ENCODE measurements around the gene ERCC5.

The ERCC5 gene

DNA sequence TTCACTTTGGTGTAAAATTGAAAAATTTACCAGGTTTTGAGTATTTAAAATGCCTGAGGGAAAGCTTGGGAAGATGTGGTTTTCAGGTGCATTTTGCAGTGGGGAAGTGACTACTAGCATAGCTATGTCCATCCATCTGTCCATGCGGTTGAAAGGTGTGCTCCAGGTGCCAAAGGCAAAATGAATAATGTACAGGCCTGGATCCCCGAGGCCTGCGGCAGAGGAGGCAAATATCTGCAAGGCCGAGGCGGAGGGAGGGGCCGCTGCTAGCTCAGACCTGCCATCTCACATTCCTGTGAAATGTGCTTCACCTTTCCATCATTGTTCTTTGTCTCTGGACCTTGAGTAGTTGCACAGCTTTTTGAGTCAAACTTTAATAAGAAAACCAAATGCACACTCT lies 65.5 kb downstream of the ERCC5 start:
- DNase-seq (ENCODE audit: low read depth): no peak
- no peak overlapping the region for H3K4me3 ChIP-seq (ENCODE audit: low read depth, low read length)

DNA sequence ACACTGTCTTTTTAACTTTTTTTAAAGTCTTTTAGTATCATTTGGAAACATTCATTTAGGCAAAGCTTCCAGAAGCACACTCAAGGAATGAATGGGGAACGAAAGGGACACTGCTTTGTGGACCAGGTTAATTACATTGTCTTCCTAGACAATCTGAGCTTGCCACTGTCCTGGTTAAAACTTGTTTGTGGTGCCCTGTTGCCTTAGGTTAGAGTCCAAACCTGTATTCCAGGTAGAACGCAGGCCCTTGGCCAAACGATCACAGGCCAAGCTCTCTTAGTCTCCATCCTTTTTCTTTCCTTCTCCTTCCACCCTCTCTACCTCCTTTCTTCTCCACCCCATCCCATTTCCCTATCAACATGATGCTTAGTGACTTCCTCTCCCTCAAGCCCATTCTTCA lies 66.8 kb downstream of the ERCC5 start:
- no peak overlapping the region for H3K4me3 ChIP-seq (ENCODE audit: low read depth, low read length)
- no peak for DNase-seq (ENCODE audit: low read depth)

DNA sequence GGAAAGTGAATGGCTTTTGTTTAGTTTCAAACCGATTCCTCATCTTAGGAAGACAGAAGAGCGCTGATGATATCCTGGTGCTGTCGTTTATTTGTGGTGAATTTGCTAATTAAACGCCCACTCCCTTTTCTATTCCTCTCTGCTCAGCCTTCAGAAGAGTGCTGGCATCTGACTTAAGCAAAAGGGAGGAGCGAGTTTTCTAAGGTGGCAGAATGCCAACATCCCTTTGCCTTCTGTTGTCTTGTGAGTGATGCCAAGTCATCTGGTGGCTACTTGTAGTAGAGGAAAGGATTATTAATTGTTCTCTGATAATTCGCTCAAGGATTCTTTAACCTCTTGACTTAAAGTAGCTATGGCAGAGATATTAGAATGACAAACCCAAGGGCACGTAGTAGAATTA lies 68.1 kb downstream of the ERCC5 start:
- DNase-seq (ENCODE audit: low read depth): no peak
- no peak overlapping the region for H3K4me3 ChIP-seq (ENCODE audit: low read depth, low read length)

DNA sequence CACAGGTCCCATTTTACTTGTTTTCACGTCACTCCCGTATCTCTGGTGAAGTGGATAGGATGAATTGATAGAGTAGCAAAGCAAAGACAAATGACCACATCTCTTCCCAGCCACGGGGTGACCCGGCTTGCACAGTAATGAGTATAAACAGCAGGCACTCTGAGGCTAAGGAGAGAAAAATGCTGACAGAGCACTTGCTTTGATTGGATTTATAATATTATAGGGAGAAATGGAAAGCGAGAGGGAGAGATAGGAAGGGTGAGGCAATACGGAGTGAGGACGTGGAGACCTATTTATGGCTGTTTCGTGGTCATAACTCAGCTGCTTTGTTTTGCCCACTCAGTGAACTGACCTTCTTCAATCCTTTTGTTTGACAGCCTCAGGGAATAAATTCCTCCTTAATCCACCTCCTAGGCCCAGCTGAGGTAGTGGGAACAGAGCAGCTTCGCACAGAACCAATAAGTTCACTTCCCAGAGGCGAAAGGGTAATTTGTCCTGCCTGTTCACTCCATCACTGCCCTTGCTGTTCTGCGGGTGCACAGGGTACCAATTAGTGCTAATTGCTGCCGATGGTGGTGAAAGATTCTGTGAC lies 68.6 kb downstream of the ERCC5 start:
- DNase-seq (ENCODE audit: low read depth): no peak
- no peak overlapping the region for H3K4me3 ChIP-seq (ENCODE audit: low read depth, low read length)

DNA sequence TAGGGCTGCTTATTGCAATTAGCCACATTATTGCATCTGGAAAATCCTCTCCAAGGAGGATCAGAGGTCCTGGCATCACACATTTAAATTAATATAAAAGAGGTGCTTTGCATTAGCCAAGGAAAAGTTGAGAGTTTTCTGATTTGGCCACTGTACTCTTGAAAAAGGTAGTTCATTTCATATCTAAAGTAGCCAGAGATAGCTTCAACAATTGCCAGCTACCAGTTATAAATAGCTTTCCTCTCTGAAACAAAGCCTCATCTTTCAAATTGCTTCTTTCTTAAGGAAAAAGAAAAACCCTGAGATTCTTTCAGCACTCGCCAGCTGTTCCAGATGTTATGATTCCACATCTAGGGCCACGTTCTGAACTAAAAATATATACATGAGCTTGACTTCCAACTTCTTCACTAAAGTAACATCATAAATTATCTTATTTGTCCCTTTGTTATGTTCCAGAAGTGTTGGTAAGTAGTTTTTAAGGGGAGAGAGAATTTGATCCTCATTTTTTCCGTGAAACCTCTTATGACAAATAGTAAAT lies 69.6 kb downstream of the ERCC5 start:
- DNase-seq (ENCODE audit: low read depth): no peak

DNA sequence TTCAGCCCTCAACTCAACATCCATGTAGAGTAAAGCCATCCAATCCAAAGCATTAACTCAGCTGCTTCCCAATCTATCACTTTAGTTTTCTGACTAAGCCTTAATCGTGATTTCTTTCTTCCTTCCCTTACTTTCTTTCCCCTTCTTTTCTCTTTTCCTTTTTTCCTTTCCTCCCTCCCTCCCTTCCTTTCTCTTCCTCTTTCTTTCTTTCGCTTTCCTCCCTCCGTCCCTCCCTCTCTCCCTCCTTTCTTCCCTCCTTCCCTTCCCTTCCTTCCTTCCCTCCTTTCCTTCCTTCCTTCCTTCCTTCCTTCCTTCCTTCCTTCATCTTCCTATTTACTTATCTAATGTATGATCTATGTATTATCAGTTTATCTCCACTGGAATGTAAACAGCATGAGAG lies 71.2 kb downstream of the ERCC5 start:
- H3K4me3 ChIP-seq (ENCODE audit: low read depth, low read length): no peak overlapping the region
- no peak for DNase-seq (ENCODE audit: low read depth)

More for the DNA sequence above, 69.6 kb downstream of the ERCC5 start:
- no peak overlapping the region for H3K4me3 ChIP-seq (ENCODE audit: low read depth, low read length)

DNA sequence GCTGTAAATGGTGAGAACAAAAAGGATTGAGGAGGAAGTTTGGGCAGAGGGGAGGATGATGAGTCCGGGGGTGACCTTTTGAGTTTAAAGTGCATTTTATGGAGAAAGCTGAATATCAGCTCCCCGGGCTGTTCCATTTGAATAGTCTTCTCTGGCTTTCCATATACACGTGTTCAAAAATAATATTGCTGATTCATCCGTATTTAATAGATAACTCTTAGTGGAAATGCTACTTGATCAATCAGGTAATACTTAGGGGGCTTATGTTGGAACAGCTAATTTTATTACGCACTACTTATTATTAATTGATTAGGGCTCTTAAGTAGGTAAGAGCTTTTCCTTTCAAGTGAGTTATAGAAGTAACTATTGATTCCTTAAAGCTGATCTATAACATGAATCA lies 76.4 kb downstream of the ERCC5 start:
- no peak overlapping the region for H3K4me3 ChIP-seq (ENCODE audit: low read depth, low read length)
- DNase-seq (ENCODE audit: low read depth): no peak

All from skeletal muscle cell (primary cell).